Stomach (tissue), 9 donors: Measurements from ENCODE around the gene PRKG1. TPM values are rescaled to one million over a fixed set of nuclear protein-coding genes. Genes with fewer than 3 reads are reported as not detected.

Experiments
- DNase-seq, 2 donors: peaks; one replicate each; pipeline versions ENCODE4 v3.0.0 to v3.0.0-alpha.2; 2013 to 2019
- H3K27ac ChIP-seq, 5 donors: fragments of 200-600 bp in 4 of 5; sonication (generic) in 4 of 5; one replicate each; pipeline ENCODE4 v1.5.1; 2013 to 2019; ENCODE audit warnings: mild to moderate bottlenecking in 1 of 5, moderate library complexity in 1 of 5
- H3K27me3 ChIP-seq, 3 donors: fragments of 200-600 bp; sonication (generic); one replicate each; pipeline ENCODE4 v1.5.1; 2017 to 2019; ENCODE audit warnings: mixed run types in 1 of 3
- H3K36me3 ChIP-seq, 4 donors: fragments of 200-600 bp; sonication (generic); 1 replicate in 3 of 4; 2 replicates in 1 of 4; pipeline ENCODE4 v1.5.1; 2016 to 2019
- H3K4me1 ChIP-seq, 4 donors: fragments of 200-600 bp; sonication (generic); one replicate each; pipeline ENCODE4 v1.5.1; 2016 to 2019
- H3K4me3 ChIP-seq, 4 donors: fragments of 200-600 bp; sonication (generic) in 3 of 4; one replicate each; pipeline ENCODE4 v1.5.1; 2016 to 2019; ENCODE audit warnings: mild to moderate bottlenecking in 1 of 4
- H3K9me3 ChIP-seq, 4 donors: fragments of 200-600 bp; sonication (generic); one replicate each; pipeline ENCODE4 v1.5.1; 2016 to 2019
- EP300 ChIP-seq: sonication (generic); formaldehyde crosslinking; IDR thresholded peaks from one replicate; pipeline ENCODE4 v1.6.1; 2017; ENCODE audit warnings: antibody characterized with exemption
- POLR2A ChIP-seq, 4 donors: fragments of 450-650 bp; IDR thresholded peaks; one replicate each; pipeline ENCODE4 v1.6.1; 2016; ENCODE audit warnings: antibody characterized with exemption in 4 of 4, control low read depth in 2 of 4, mild to moderate bottlenecking in 1 of 4, moderate library complexity in 1 of 4
- POLR2AphosphoS5 ChIP-seq, 3 donors: sonication (generic); formaldehyde crosslinking; IDR thresholded peaks; one replicate each; pipeline ENCODE4 v1.6.1; 2016; ENCODE audit warnings: antibody characterized with exemption in 3 of 3
- WGBS, 5 donors: extraction: QIAGEN DNeasy Blood & Tissue Kit in 3 of 5; methylation state at CpG; one replicate each; pipeline versions ENCODE4 v1.1.5 to v1.1.7; 2013 to 2018; 5-methylcytosine and 5-hydroxymethylcytosine counted together
- intact Hi-C: fragments of 100-400 bp; cut with DNase I; formaldehyde crosslinking; loops from one replicate; pipeline ENCODE4 v1.15.1; 2023; ENCODE audit warnings: low total_unique reads
- polyA plus RNA-seq, 3 donors: library from polyadenylated mRNA; stranded (reverse); fragments of 200-250 nt; gene quantifications; one replicate each; pipeline ENCODE4 v1.2.3, GENCODE V29; 2013
- total RNA-seq, 5 donors: library from RNA; depleted of rRNA; stranded (reverse); fragments of >200 nt; gene quantifications; one replicate each; pipeline versions ENCODE4 v1.1.0 to v1.2.3, GENCODE V29; 2014 to 2016
- TF ChIP-seq, protein P1 (sequence below), 7 experiments: fragments of 450-650 bp in 4 of 7; fragments of 200-600 bp in 3 of 7; sonication (generic) in 3 of 7; IDR thresholded peaks; one replicate each; pipeline ENCODE4 v1.5.1; 2016 to 2019; ENCODE audit warnings: antibody characterized with exemption in 7 of 7, control low read depth in 2 of 7, mild to moderate bottlenecking in 1 of 7
- donor health status: healthy with polysubstance abuse.
- donor health status: Bipolar disorder and iron deficiency.
- donor health status: healthy.

Gene PRKG1
- total and polyA plus RNA-seq, 8 donors, result 1.5 to 89.2 (median 14.3) TPM

DNA sequence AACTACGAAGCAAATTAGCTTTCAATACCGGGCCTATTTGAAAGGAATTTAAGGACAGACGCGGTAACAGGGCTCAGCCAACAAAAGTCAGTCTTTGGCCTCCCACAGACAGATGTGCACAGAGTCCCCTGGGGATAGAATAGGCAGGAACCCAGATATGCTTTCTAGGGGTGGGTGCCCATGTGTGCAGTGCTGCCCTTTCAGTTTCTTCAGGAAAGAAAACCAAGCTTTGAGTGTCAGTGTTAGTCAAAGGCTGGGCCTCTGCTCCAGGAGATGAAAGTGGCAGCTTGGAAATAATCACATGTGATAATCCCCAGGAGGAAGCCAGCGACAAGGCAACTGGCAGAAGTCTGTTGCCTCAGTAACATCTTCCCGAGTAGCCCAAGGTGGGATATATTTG is 668.9 kb downstream of the PRKG1 start:
- no peak overlapping the region for H3K27ac ChIP-seq
- TF ChIP-seq, protein P1, sequence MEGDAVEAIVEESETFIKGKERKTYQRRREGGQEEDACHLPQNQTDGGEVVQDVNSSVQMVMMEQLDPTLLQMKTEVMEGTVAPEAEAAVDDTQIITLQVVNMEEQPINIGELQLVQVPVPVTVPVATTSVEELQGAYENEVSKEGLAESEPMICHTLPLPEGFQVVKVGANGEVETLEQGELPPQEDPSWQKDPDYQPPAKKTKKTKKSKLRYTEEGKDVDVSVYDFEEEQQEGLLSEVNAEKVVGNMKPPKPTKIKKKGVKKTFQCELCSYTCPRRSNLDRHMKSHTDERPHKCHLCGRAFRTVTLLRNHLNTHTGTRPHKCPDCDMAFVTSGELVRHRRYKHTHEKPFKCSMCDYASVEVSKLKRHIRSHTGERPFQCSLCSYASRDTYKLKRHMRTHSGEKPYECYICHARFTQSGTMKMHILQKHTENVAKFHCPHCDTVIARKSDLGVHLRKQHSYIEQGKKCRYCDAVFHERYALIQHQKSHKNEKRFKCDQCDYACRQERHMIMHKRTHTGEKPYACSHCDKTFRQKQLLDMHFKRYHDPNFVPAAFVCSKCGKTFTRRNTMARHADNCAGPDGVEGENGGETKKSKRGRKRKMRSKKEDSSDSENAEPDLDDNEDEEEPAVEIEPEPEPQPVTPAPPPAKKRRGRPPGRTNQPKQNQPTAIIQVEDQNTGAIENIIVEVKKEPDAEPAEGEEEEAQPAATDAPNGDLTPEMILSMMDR (IDR thresholded peaks at IDR 0.05), result no peak
- TF ChIP-seq EP300, result no peak
- no peak for TF ChIP-seq POLR2AphosphoS5 (IDR thresholded peaks at IDR 0.05)
- TF ChIP-seq POLR2A (IDR thresholded peaks at IDR 0.05), result no peak
- 63 to 75% (median 68%) methylated on average over 6 of the region's 6 CpGs for WGBS, 5 donors
- no peak for DNase-seq
- H3K4me1 ChIP-seq, result no peaks in the 10 kb centered on the region
- intact Hi-C loops, result no loop called here
- H3K36me3 ChIP-seq, result no peaks in the 10 kb centered on the region
- H3K27me3 ChIP-seq, result no peaks in the 10 kb centered on the region
- H3K4me3 ChIP-seq, result no peak overlapping the region
- no peaks in the 10 kb centered on the region for H3K9me3 ChIP-seq

DNA sequence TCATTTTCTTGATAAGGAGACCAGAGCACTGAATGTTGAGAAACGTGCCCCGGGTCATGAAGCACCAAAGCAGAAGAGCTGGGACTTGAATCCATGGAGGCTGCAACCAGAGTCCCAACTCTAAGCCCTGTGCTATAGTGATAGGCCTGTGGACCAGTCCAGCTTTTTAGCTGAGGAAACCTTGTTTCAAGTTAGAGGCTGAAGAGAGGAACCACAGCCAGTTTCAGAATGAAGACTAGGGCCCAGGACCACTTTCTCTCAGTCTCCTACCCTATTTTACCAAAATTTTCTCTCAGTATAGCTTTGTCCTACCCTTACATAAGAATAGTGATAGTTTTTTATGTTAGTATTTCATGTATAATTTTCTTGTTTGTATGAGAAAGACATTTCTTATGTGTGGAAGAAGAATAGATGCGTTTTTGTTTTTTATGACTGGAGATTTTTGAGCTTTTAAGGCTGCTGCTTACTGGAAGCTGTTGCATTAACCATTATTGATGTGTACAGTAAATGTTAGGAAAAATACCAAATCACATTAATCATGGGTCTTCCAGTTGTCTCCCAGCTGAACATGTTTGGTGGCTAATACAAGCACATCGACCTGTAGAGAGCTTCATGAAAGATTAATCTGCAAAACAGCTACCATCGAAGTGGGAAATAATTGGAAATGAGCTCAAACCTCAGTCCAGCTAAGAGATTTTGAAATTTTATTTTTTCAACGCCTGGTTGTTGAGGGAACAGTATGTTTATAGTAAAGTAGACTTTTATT is 670.1 kb downstream of the PRKG1 start:
- Histone ChIP-seq H3K4me1 (peaks cover 0 to 6% (median 0%) of the 10 kb centered on the region in 4 donors), H3K4me3 (no peak overlapping the region), H3K27me3 (no peaks in the 10 kb centered on the region), H3K36me3 (no peaks in the 10 kb centered on the region), H3K9me3 (no peaks in the 10 kb centered on the region), H3K27ac (no peak overlapping the region)
- intact Hi-C loops, result no loop called here
- DNase-seq, result no peak
- no peak for TF ChIP-seq POLR2A (IDR thresholded peaks at IDR 0.05)
- TF ChIP-seq, protein P1 (IDR thresholded peaks at IDR 0.05), result no peak
- no peak for TF ChIP-seq EP300
- no peak for TF ChIP-seq POLR2AphosphoS5 (IDR thresholded peaks at IDR 0.05)
- 78 to 88% (median 81%) methylated on average over 6 of the region's 6 CpGs for WGBS, 5 donors

DNA sequence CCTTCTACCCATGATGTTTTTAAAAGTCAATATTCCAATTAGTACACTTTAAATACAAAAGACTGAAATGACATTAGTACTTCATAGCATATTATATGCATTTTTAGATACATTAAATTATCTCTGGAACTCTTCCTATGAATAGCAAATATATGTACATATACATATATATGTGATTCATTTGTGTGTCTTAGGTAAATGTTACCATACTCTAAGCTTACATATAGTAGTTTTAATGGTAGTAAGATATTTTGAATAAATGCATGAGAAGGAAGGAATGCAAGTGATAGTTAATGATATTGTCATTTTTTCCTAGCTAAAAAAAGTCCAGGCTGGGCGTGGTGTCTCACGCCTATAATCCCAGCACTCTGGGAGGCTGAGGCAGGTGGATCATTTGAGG is 671.1 kb downstream of the PRKG1 start:
- Histone ChIP-seq H3K4me1 (peaks cover 0 to 7% (median 0%) of the 10 kb centered on the region in 4 donors), H3K36me3 (no peaks in the 10 kb centered on the region), H3K27ac (no peak overlapping the region), H3K9me3 (no peaks in the 10 kb centered on the region), H3K27me3 (no peaks in the 10 kb centered on the region), H3K4me3 (no peak overlapping the region)
- DNase-seq, result no peak
- 91 to 98% (median 96%) methylated on average over 2 of the region's 2 CpGs for WGBS, 5 donors
- intact Hi-C loops, result no loop called here
- TF ChIP-seq, protein P1 (IDR thresholded peaks at IDR 0.05), result no peak
- TF ChIP-seq POLR2A (IDR thresholded peaks at IDR 0.05) (no peak), EP300 (no peak), POLR2AphosphoS5 (IDR thresholded peaks at IDR 0.05) (no peak)

DNA sequence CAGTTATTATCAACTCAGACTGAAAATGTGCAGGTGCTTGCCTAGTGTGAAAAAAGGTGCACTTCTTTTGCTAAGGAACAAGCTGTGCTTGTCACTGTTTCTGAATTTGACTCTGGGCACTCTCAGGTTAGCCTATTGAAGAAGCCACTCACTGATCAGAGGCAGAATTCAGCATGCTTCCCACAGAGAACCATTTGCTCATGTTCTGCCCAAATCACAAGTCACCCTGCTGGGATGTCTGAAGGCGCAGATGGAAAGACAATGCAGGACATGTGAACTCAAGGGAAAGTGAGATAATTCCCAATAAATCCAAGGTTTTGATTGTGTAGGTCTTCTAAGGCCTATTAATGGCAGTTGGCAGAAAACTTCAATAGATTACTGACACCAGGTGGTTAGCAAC is 672.9 kb downstream of the PRKG1 start:
- Histone ChIP-seq H3K36me3 (no peaks in the 10 kb centered on the region), H3K4me1 (peaks cover 0 to 7% (median 0%) of the 10 kb centered on the region in 4 donors), H3K27me3 (no peaks in the 10 kb centered on the region), H3K4me3 (no peak overlapping the region), H3K9me3 (no peaks in the 10 kb centered on the region), H3K27ac (no peak overlapping the region)
- 88 to 100% (median 94%) methylated on average over 1 of the region's 1 CpG for WGBS, 5 donors
- TF ChIP-seq, protein P1 (IDR thresholded peaks at IDR 0.05), result no peak
- no peak for TF ChIP-seq EP300
- DNase-seq, result no peak
- intact Hi-C loops, result no loop called here
